SK-N-SH (cell line): Measurements from ENCODE around the gene TP53I11. TPM values are rescaled to one million over a fixed set of nuclear protein-coding genes. Genes with fewer than 3 reads are reported as not detected.

Source experiments
- CTCF ChIA-PET: fragments of 300-600, 350-600 bp; formaldehyde crosslinking; extraction: SDS; loops from one replicate; lab custom pipeline; 2021; lab: Yijun Ruan, JAX
- POLR2A ChIA-PET: fragments of 350-600 bp; sonication (Branson Sonifier 250); formaldehyde crosslinking; extraction: SDS; loops from one replicate; lab custom pipeline; 2020; ENCODE audit warnings: antibody characterized with exemption, inconsistent platforms; lab: Yijun Ruan, JAX
- DNase-seq: peaks from one replicate; pipeline ENCODE4 v3.0.0; 2012
- H2AFZ ChIP-seq: fragments of 200-600 bp; sonication (generic); 2 replicates; pipeline ENCODE4 v1.8.1; 2016; ENCODE audit warnings: antibody characterized with exemption, mild to moderate bottlenecking, low read depth
- H3F3A ChIP-seq: fragments of 200-600 bp; sonication (generic); replicated peaks from 2 replicates; pipeline ENCODE3; 2016; ENCODE audit warnings: antibody characterized with exemption, mild to moderate bottlenecking; ENCODE audit not compliant: insufficient read depth
- H3K27ac ChIP-seq, 2 experiments: fragments of 200-500 bp in 1 of 2; fragments of 200-600 bp in 1 of 2; sonication (Bioruptor generic) in 1 of 2; sonication (generic), shearing (Covaris generic) in 1 of 2; 2 replicates each; pipeline versions ENCODE4 v1.5.1 to v1.6.1; 2014 to 2016; ENCODE audit warnings: low read depth in 2 of 2, inconsistent platforms in 1 of 2, low read length in 1 of 2, mild to moderate bottlenecking in 1 of 2, mixed read lengths in 1 of 2
- H3K27me3 ChIP-seq: fragments of 200-600 bp; sonication (generic), shearing (Covaris generic); 2 replicates; pipeline ENCODE4 v1.6.1; 2016; ENCODE audit warnings: mixed run types; ENCODE audit not compliant: insufficient read depth
- H3K36me3 ChIP-seq, 2 experiments: fragments of 200-500 bp in 1 of 2; fragments of 200-600 bp in 1 of 2; sonication (Bioruptor generic) in 1 of 2; sonication (generic) in 1 of 2; replicated peaks in 1 of 2; 2 replicates each; pipeline versions ENCODE3 to v1.5.1; 2014 to 2016; ENCODE audit warnings: low read length in 1 of 2, mild to moderate bottlenecking in 1 of 2; ENCODE audit not compliant: insufficient read depth in 2 of 2, control insufficient read depth in 1 of 2
- H3K4me1 ChIP-seq, 2 experiments: fragments of 200-500 bp in 1 of 2; fragments of 200-600 bp in 1 of 2; sonication (Bioruptor generic) in 1 of 2; sonication (generic), shearing (Covaris generic) in 1 of 2; 2 replicates each; pipeline versions ENCODE4 v1.5.1 to v1.6.1; 2014 to 2016; ENCODE audit warnings: low read depth in 1 of 2, low read length in 1 of 2, mixed run types in 1 of 2; ENCODE audit not compliant: insufficient read depth in 2 of 2, control insufficient read depth in 1 of 2
- H3K4me2 ChIP-seq: fragments of 200-600 bp; sonication (generic), shearing (Covaris generic); 2 replicates; pipeline ENCODE4 v1.6.1; 2017; ENCODE audit warnings: mixed run types
- H3K4me3 ChIP-seq, 2 experiments: fragments of 200-500 bp in 1 of 2; fragments of 200-600 bp in 1 of 2; sonication (Bioruptor generic) in 1 of 2; sonication (generic), shearing (Covaris generic) in 1 of 2; 2 replicates each; pipeline versions ENCODE4 v1.5.1 to v1.8.1; 2014 to 2016; ENCODE audit warnings: low read depth in 2 of 2, inconsistent platforms in 1 of 2, low read length in 1 of 2, mild to moderate bottlenecking in 1 of 2, mixed read lengths in 1 of 2, moderate library complexity in 1 of 2
- H3K79me2 ChIP-seq: fragments of 200-600 bp; sonication (generic); 2 replicates; pipeline ENCODE4 v1.8.1; 2017; ENCODE audit warnings: mild to moderate bottlenecking; ENCODE audit not compliant: insufficient read depth
- H3K9ac ChIP-seq: fragments of 200-600 bp; sonication (generic); 2 replicates; pipeline ENCODE4 v1.6.1; 2017; ENCODE audit warnings: mixed run types
- H3K9me2 ChIP-seq: fragments of 200-600 bp; sonication (generic); 2 replicates; pipeline ENCODE4 v1.6.1; 2017; ENCODE audit warnings: mixed run types
- H3K9me3 ChIP-seq: fragments of 200-600 bp; sonication (generic); 2 replicates; pipeline ENCODE4 v1.6.1; 2017; ENCODE audit warnings: mixed run types, mild to moderate bottlenecking, moderate library complexity
- H4K20me1 ChIP-seq: fragments of 200-600 bp; sonication (generic); 2 replicates; pipeline ENCODE4 v1.6.1; 2017; ENCODE audit warnings: mild to moderate bottlenecking, mixed run types; ENCODE audit not compliant: insufficient read depth
- CHD2 ChIP-seq: fragments of 150-350 bp; IDR thresholded peaks from 2 replicates; pipeline ENCODE4 v1.6.1; 2018; ENCODE audit warnings: low read length; ENCODE audit not compliant: partially characterized antibody
- FOSL2 ChIP-seq: IDR thresholded peaks from 2 replicates; pipeline ENCODE4 v1.4.0; 2012; ENCODE audit warnings: low read depth, mild to moderate bottlenecking, moderate library complexity, borderline replicate concordance
- FOXJ3 ChIP-seq: sonication (generic); formaldehyde crosslinking; IDR thresholded peaks from 2 replicates; pipeline ENCODE4 v1.5.1; 2020; ENCODE audit warnings: mild to moderate bottlenecking, missing genetic modification reagents
- FOXM1 ChIP-seq: IDR thresholded peaks from 2 replicates; pipeline ENCODE4 v1.4.0; 2012; ENCODE audit warnings: low read depth, mild to moderate bottlenecking
- GATA2 ChIP-seq: sonication (generic); formaldehyde crosslinking; IDR thresholded peaks from 2 replicates; pipeline ENCODE4 v1.5.0; 2020; ENCODE audit warnings: mild to moderate bottlenecking, missing genetic modification reagents
- MEF2A ChIP-seq: IDR thresholded peaks from 2 replicates; pipeline ENCODE4 v1.4.0; 2012; ENCODE audit warnings: low read depth, borderline replicate concordance
- RAD21 ChIP-seq: IDR thresholded peaks from 2 replicates; pipeline ENCODE4 v1.6.1; 2012; ENCODE audit warnings: mild to moderate bottlenecking, low read length
- RCOR1 ChIP-seq: fragments of 150-350 bp; IDR thresholded peaks from 2 replicates; pipeline ENCODE4 v1.6.1; 2017; ENCODE audit warnings: antibody characterized with exemption, low read length
- RXRA ChIP-seq: IDR thresholded peaks from 2 replicates; pipeline ENCODE4 v1.4.0; 2012; ENCODE audit warnings: low read depth, mild to moderate bottlenecking, borderline replicate concordance
- SIN3A ChIP-seq: IDR thresholded peaks from 2 replicates; pipeline ENCODE4 v1.6.1; 2012; ENCODE audit warnings: low read depth, mild to moderate bottlenecking, low read length, moderate library complexity, borderline replicate concordance
- TAF1 ChIP-seq: IDR thresholded peaks from 2 replicates; pipeline ENCODE4 v1.6.1; 2012; ENCODE audit warnings: low read depth, mild to moderate bottlenecking, low read length, moderate library complexity, borderline replicate concordance
- TCF12 ChIP-seq: IDR thresholded peaks from 2 replicates; pipeline ENCODE4 v1.4.0; 2012
- YY1 ChIP-seq: IDR thresholded peaks from 2 replicates; pipeline ENCODE4 v1.4.0; 2012; ENCODE audit warnings: low read depth, mild to moderate bottlenecking
- WGBS: methylation state at CpG from one replicate; pipeline ENCODE4 v1.1.6; 2017; ENCODE audit warnings: low lambda C conversion rate; 5-methylcytosine and 5-hydroxymethylcytosine counted together
- polyA plus RNA-seq, 3 experiments: library from polyadenylated mRNA; depleted of rRNA; stranded (reverse); fragments of >200 nt; gene quantifications; 2 replicates each; pipeline ENCODE4 v1.2.3, GENCODE V29; 2012
- TF ChIP-seq, protein P1 (sequence below): fragments of 150-350 bp; IDR thresholded peaks from 2 replicates; pipeline ENCODE4 v1.6.1; 2017; ENCODE audit warnings: antibody characterized with exemption, low read length, low read depth, borderline replicate concordance
- TF ChIP-seq, protein P2 (sequence below): IDR thresholded peaks from 2 replicates; pipeline ENCODE4 v1.4.0; 2012; ENCODE audit warnings: low read depth, borderline replicate concordance
- TF ChIP-seq, protein P3 (sequence below): IDR thresholded peaks from 2 replicates; pipeline ENCODE4; 2012

The TP53I11 gene
- polyA plus RNA-seq, 1 of the 3 experiments (the other 2 are of a cell fraction): 6.6 TPM

DNA sequence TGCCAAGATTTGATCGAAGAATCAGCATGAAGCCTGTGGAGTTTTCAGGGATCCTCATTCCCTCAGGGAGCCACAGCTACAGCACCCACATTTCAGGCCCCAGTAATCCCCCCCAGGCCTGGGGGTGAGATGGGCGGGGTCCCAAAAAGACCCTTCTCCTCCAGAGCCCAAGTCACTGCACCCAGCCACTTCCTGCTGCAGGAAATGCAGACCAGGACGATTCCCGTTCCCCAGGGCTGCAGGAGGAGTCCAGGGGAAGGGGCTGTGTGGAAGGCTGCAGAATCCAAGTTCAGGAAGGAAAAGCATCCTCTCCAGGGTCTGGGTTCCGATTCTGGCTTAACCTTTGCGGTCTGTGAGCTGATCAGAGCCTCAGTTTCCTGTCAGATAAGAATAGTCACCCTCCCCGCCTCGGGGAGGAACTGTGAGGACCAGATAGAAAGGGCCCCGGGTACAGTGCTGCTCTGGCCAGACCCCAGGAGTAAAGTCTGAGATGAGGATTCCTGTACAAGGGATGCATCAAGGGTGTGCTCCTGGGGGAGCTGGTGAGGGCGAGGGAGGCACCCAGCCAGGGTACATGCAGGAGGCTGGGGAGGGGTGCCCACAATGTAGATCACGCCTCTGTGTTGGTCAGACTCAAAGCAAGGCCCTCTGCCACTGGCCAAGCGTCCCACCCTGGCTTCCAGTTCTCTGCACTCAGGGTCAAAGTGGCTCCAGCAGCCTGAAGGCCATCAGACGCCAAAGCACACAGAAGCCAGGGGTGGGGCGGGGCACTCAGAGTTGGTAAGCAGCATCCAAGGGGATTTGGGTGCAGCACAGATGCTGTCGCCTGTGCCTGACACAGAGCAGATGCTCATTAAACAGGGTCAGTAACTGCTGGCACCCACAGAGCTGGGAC is 30.1 kb upstream of the TP53I11 start:
- no peaks in the 10 kb centered on the region for H4K20me1 ChIP-seq
- TF ChIP-seq RAD21: no peak
- TF ChIP-seq, protein P1, sequence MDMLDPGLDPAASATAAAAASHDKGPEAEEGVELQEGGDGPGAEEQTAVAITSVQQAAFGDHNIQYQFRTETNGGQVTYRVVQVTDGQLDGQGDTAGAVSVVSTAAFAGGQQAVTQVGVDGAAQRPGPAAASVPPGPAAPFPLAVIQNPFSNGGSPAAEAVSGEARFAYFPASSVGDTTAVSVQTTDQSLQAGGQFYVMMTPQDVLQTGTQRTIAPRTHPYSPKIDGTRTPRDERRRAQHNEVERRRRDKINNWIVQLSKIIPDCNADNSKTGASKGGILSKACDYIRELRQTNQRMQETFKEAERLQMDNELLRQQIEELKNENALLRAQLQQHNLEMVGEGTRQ: no peak
- no peak for TF ChIP-seq TAF1
- TF ChIP-seq SIN3A: no peak
- no peak for TF ChIP-seq FOXM1
- TF ChIP-seq FOXJ3 (CRISPR knock-in tag): no peak
- no peak for TF ChIP-seq RXRA
- TF ChIP-seq MEF2A: no peak
- no peak for TF ChIP-seq FOSL2
- TF ChIP-seq YY1: no peak
- TF ChIP-seq, protein P2, sequence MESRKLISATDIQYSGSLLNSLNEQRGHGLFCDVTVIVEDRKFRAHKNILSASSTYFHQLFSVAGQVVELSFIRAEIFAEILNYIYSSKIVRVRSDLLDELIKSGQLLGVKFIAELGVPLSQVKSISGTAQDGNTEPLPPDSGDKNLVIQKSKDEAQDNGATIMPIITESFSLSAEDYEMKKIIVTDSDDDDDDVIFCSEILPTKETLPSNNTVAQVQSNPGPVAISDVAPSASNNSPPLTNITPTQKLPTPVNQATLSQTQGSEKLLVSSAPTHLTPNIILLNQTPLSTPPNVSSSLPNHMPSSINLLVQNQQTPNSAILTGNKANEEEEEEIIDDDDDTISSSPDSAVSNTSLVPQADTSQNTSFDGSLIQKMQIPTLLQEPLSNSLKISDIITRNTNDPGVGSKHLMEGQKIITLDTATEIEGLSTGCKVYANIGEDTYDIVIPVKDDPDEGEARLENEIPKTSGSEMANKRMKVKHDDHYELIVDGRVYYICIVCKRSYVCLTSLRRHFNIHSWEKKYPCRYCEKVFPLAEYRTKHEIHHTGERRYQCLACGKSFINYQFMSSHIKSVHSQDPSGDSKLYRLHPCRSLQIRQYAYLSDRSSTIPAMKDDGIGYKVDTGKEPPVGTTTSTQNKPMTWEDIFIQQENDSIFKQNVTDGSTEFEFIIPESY: no peak
- TF ChIP-seq TCF12: no peak
- TF ChIP-seq RCOR1: no peak
- no peak for TF ChIP-seq CHD2
- TF ChIP-seq GATA2 (CRISPR knock-in tag): no peak
- TF ChIP-seq, protein P3, sequence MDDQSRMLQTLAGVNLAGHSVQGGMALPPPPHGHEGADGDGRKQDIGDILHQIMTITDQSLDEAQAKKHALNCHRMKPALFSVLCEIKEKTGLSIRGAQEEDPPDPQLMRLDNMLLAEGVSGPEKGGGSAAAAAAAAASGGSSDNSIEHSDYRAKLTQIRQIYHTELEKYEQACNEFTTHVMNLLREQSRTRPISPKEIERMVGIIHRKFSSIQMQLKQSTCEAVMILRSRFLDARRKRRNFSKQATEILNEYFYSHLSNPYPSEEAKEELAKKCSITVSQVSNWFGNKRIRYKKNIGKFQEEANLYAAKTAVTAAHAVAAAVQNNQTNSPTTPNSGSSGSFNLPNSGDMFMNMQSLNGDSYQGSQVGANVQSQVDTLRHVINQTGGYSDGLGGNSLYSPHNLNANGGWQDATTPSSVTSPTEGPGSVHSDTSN: no peak
- no peaks in the 10 kb centered on the region for H3K79me2 ChIP-seq
- H3K9ac ChIP-seq: no peak overlapping the region
- H3K36me3 ChIP-seq: no peaks in the 10 kb centered on the region
- POLR2A ChIA-PET: no interaction called here
- no peak overlapping the region for H3K4me2 ChIP-seq
- H3K9me2 ChIP-seq: no peaks in the 10 kb centered on the region
- CTCF ChIA-PET: interaction anchor here (0.9 to 2.1 kb wide), 5 partner anchors 9 to 123 kb away, joined by 3 to 15 read pairs (median 5); no protein-coding TSS in a partner anchor
- peaks cover 5 to 16% of the 10 kb centered on the region in 2 experiments; a peak in 2 of 4 replicates for H3K4me1 ChIP-seq
- no peak overlapping the region for H2AFZ ChIP-seq
- no peak for DNase-seq
- no peaks in the 10 kb centered on the region for H3K9me3 ChIP-seq
- H3K27ac ChIP-seq: no peak overlapping the region
- no peaks in the 10 kb centered on the region for H3F3A ChIP-seq
- no peak overlapping the region for H3K4me3 ChIP-seq
- WGBS: 64% methylated on average over 11 of the region's 15 CpGs
- peaks cover 3% of the 10 kb centered on the region; the same call in 1 of the 2 replicates for H3K27me3 ChIP-seq
